ENCODE measurements around the gene FBLN7.

Gene FBLN7

DNA sequence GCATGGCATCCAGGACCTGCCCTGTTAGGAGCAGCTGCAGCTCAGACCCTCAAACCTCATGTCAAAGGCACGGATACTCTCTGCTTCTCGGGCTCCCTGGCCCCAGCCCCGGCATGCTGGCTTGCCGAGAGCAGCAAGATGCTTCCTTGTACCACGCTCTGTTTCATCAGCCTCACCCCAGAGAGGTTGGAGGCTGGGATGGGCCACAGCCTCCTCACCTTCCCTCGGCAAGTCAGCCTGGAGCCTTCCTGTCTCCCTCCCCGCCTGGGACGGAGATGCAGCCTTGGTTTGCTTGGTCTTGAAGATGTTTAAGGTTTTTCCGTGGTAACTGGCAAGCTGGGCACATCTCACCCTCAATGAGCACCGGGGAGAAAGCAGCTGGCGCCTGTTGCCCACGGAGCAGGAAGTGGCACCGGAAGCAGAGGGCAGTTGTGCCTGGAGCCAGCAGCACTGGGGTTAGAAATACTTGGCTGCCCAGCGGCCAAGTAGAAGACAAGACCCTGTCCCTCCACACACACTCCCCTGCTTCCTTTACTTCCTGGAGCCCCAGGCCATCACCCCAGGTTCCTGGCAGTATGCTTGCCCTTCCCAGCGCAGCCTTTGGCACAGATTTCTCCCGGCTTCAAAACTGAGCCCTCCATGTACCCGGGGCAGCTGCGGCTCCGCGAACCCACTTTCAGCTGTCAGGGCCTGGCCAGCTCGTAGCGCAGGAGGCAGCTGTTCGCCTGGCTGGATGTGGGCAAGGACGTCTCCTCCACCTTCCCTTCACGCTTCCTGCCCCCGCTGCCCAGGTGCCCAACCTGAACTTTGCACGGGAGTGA, 17.4 kb downstream of the FBLN7 start:
- DNase-seq (ENCODE audit: insufficient read length, low spot score), result no peak

GRCh38 chr2:112156152-112156986, 18.2 kb downstream of the FBLN7 start:
- FAIRE-seq (no peak), DNase-seq (ENCODE audit: insufficient read length, low spot score) (peak; percentile 22)

More for the DNA sequence above, 17.4 kb downstream of the FBLN7 start:
- no peak for FAIRE-seq

DNA sequence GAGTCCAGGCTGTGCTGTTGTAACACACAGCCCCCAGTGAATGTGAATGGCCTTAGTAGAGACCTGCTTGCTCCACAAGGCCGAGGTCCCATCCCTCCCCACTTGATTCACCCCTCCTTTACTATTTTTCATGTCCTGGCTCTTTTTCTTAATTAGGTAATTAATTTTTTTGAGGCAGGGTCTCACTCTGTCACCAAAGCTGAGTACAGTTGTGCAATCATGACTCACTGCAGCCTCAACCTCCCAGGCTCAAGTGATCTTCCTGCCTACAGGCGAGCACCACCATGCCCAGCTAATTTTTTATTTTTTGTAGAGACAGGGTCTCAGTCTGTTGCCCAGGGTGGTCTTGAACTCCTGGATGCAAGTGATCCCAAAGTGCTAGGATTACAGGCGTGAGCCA, 19.3 kb downstream of the FBLN7 start:
- FAIRE-seq (no peak), DNase-seq (ENCODE audit: insufficient read length, low spot score) (no peak)

GRCh38 chr2:112159454-112159921, 21.3 kb downstream of the FBLN7 start:
- DNase-seq (ENCODE audit: insufficient read length, low spot score), result no peak
- peak; percentile 16 for FAIRE-seq

- FAIRE-seq (peak; percentile 85), DNase-seq (ENCODE audit: insufficient read length, low spot score) (no peak)
These were observed 22.4 kb downstream of the FBLN7 start for GRCh38 chr2:112160283-112161250.

DNA sequence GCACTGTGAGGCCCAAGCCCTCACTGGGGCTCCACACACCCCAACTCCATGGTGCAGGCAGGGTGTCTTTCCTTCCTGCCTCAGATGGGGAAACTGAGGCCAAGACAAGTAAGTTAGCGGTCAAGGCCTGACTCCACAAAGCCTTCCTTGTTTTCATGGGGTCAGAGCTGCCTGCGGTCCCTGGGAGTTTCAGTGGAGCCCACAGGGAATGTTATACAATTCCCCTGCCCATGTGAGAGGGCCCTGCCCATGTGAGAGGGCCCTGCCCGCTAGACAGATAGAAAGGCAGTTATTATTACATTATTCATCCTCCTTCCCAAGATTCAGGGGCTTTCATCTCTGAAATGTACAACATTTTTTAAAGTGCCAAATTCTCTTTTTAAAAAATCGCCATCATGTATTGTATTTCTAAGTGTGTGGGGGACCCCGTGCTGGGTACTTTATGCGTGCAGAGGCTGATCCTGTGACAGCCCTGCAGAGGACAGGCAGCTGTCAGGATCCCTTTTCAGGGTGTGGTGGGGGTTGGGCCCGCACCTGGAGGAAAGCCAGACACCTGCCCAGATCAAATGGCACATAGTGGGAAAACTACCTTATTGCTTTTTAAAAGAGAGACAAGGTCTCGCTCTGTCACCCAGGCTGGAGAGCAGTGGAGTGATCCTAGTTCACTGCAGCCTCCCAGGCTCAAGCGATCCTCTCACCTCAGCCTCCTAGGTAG, 23.4 kb downstream of the FBLN7 start:
- FAIRE-seq (no peak), DNase-seq (ENCODE audit: insufficient read length, low spot score) (no peak)

- DNase-seq (ENCODE audit: insufficient read length, low spot score), result no peak
- FAIRE-seq, result no peak
These were observed 24.2 kb downstream of the FBLN7 start for GRCh38 chr2:112162341-112162740.

- FAIRE-seq (no peak), DNase-seq (ENCODE audit: insufficient read length, low spot score) (no peak)
These were observed 24.8 kb downstream of the FBLN7 start for GRCh38 chr2:112162956-112163355.

DNA sequence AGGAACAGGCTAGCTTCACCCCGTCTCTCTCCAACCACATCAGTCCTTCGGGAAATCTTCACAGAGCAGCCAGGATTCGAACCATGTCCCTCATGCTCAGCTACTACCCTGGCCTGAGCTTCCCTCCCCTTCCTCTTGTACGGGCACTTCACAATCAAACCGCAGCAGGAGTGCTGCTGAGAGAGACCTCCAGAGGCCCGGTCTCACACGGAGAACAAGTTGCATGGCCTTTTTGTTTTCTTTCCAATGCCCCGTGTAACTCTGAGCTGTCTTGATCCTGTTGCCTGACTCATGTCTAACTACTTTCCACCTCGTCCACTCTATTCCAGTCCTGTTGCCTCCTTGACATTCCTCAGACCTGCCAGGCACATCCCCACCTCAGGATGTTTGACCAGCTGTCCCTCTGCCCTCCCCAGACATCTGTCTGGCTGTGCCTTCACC, 25.4 kb downstream of the FBLN7 start:
- no peak for FAIRE-seq
- no peak for DNase-seq (ENCODE audit: insufficient read length, low spot score)

- FAIRE-seq (no peak), DNase-seq (ENCODE audit: insufficient read length, low spot score) (no peak)
These were observed 26.7 kb downstream of the FBLN7 start for GRCh38 chr2:112164876-112165275.

DNA sequence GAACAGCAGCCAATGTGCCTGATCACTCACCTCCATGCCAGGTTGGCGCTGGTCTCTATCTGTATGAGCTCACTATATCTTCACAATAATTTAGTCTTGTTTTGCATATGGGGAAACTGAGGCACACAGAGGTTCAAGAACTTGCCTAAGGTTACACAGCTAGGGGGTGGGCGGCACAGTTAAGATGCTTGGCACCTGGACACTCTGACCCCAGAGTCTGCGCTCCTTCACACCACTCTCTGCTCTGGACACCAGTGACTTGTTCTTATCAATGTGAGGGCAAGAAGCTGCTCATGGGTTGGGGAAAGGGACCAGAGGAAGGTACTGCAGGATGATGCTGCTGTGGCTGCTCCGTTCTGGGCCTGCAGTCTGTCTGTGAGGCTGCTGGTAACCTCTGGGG, 27.1 kb downstream of the FBLN7 start:
- no peak for DNase-seq (ENCODE audit: insufficient read length, low spot score)
- FAIRE-seq, result no peak

DNA sequence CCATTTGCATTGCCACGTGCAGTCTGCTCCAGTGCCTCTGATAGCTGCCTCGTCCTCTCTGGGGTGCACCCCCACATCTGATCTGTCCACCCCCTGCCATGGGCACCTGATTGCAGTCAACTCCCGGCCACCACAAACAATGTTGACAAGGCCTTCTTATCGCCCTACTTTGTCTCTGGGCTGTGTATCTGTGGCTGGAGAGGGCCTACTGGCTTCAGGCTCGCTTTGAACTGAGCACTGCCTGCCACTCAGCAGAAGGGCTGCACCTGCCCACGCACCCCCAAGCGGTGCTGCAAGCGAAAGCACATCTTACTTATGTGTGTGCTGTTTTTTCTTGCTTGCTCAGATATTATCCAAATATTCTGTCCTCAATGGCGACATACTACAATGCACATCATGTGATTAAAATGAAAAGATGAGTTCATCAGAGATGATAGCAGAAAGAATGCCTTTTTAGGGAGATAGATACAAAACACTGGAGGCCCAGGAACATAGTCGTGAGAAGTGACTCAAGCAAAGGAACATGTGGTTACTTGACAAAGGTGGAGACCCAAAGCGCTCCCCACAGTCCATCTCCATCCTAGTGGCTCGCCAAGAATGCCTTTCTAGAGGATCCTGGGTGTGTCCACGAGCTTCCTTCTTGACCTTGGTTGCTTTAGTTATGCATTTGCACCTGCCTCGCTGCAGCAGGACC, 28.8 kb downstream of the FBLN7 start:
- FAIRE-seq, result no peak
- DNase-seq (ENCODE audit: insufficient read length, low spot score), result no peak

GRCh38 chr2:112168422-112169124, 30.4 kb downstream of the FBLN7 start:
- no peak for DNase-seq (ENCODE audit: insufficient read length, low spot score)
- FAIRE-seq, result no peak

GRCh38 chr2:112170495-112170894, 32.3 kb downstream of the FBLN7 start:
- no peak for DNase-seq (ENCODE audit: insufficient read length, low spot score)
- FAIRE-seq, result no peak

DNA sequence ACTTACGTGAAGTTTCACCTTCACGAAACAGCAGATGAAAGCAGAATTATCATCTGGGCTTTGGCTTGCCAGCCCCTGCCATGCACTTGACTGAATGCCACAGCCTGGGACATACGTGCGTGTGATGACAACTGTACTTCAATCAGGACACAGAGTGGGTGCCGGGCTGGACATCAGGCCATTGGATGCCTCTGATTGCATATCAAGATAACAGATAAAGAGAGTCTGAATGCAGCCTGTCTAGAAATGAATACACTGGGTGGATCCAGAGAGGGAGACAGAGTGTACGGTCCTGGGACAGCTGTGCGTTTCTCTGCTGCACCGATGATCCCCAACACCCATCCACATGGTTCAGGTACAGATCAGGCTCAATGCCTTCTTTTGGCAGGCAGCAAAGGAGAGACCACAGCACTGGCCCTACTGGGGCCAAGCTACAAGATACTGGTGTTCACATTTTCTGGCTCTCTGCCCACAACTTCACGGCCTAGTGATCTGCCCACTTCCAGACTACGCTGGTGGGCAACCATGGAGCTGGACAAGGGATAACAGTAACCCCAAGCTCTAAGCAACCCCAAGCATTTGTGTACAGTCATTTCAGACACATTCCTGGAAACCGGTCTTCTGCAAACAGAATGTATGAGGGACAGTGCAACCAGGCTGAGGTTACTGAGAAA, 35.6 kb downstream of the FBLN7 start:
- no peak for DNase-seq (ENCODE audit: insufficient read length, low spot score)
- FAIRE-seq, result no peak

GRCh38 chr2:112174383-112174782, 36.2 kb downstream of the FBLN7 start:
- no peak for DNase-seq (ENCODE audit: insufficient read length, low spot score)

GRCh38 chr2:112175333-112175732, 37.1 kb downstream of the FBLN7 start:
- FAIRE-seq, result no peak

More at GRCh38 chr2:112174383-112174782, 36.2 kb downstream of the FBLN7 start:
- no peak for FAIRE-seq

GRCh38 chr2:112175958-112176573, 37.9 kb downstream of the FBLN7 start:
- no peak for DNase-seq (ENCODE audit: insufficient read length, low spot score)
- no peak for FAIRE-seq

More at GRCh38 chr2:112175333-112175732, 37.1 kb downstream of the FBLN7 start:
- no peak for DNase-seq (ENCODE audit: insufficient read length, low spot score)

All from HTR-8/SVneo (cell line).